GM19239 (cell line): ENCODE measurements around the gene FRMD1.

Source experiments
- DNase-seq: peaks from one replicate; pipeline ENCODE4 v3.0.0; 2011; ENCODE audit warnings: low spot score; ENCODE audit not compliant: insufficient read length
- FAIRE-seq: peaks from 2 replicates; lab custom pipeline; 2011; peaks lifted over from hg19 to GRCh38; lab: Jason Lieb, UNC

FRMD1 gene

DNA sequence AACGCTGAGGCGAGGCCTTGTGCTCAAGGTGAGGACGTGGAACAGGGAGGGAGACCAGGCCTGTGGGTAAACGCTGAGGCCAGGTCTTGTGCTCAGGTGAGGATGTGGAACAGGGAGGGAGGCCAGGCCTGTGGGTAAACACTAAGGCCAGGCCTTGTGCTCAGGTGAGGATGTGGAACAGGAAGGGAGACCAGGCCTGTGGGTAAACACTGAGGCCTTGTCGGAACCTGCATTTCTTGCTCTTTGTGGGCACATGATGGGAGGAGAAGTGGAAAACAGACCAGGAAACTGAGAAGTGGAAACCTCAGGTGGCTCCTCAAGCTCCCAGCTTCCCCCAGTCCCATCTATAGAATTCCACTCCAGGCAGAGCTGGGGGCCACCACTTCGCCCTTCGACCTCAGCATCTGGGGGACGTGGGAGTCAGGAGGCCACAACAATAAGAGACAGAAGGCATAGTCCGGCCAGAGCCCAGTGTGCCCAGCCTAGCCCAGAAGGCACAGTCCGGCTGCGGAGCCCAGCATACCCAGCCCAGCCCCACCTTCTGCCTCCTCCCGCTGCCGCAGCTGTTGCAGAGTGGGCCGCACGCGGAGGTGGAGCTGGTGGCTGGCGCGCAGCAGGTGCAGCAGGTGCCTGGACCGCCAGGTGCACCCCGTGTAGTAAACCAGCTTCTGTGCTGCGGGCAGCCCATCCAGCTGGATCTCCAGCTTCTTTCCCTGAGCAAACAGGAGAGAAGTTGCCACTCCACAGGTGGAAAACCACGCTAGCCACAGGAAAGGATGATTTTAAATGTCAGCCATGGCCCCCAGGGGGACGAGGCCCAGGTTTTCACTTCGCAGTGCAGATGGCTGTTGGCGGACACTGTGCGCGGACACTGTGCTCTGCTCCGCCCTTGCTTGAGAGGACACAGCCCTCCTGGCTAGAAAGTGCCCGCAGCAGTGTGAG, 17.5 kb downstream of the FRMD1 start:
- no peak for FAIRE-seq

GRCh38 chr6:168060521-168060931, 18.5 kb downstream of the FRMD1 start:
- DNase-seq (no peak), FAIRE-seq (no peak)

More for the DNA sequence above, 17.5 kb downstream of the FRMD1 start:
- DNase-seq = no peak

DNA sequence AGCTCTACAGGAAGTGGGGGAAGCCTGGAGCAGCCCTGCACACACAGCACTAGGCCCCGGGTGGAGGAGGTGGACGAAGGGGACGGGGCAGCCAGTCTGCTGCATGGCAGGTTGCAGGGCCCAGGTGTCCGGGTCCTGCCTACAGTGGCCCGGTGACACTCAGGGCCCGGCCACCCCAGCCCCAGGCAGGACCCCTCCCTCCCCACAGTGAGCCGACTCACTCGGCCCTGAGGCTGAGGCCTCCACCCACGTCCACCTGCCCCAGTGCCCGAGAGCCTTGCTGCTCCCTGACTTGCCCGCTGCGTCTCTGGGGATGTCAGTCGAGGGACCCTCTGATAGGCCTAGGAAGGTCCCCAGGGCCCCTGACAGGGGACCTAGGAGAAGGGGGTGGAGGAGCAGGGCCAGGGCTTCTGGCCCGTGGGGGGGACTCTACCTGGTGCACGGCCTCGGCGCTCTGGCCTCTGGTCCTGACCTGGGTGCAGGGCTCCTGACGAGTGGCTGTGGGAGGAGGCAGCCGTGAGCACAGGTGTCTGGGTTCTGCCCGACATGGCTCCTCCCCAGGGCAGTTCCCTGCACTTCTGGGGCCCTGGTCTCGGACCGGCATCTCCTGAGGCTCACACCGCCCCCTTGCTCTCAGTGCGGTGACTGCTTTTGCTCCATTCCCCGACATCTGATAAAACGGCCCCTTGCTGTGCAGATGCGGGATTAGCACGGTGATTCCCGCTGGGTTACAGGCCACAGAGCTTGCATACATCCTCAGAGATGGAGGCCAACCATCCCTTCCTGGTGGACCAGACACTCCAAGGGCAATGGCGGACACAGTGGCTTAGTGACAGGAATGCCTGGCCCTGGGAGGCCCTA, 20.1 kb downstream of the FRMD1 start:
- DNase-seq (no peak), FAIRE-seq (no peak)

- no peak for FAIRE-seq
Observed at GRCh38 chr6:168057836-168058235, 21.2 kb downstream of the FRMD1 start.

GRCh38 chr6:168056892-168057527, 22.0 kb downstream of the FRMD1 start:
- no peak for DNase-seq
- no peak for FAIRE-seq

More at GRCh38 chr6:168057836-168058235, 21.2 kb downstream of the FRMD1 start:
- no peak for DNase-seq

GRCh38 chr6:168055696-168056489, 23.1 kb downstream of the FRMD1 start:
- no peak for FAIRE-seq

DNA sequence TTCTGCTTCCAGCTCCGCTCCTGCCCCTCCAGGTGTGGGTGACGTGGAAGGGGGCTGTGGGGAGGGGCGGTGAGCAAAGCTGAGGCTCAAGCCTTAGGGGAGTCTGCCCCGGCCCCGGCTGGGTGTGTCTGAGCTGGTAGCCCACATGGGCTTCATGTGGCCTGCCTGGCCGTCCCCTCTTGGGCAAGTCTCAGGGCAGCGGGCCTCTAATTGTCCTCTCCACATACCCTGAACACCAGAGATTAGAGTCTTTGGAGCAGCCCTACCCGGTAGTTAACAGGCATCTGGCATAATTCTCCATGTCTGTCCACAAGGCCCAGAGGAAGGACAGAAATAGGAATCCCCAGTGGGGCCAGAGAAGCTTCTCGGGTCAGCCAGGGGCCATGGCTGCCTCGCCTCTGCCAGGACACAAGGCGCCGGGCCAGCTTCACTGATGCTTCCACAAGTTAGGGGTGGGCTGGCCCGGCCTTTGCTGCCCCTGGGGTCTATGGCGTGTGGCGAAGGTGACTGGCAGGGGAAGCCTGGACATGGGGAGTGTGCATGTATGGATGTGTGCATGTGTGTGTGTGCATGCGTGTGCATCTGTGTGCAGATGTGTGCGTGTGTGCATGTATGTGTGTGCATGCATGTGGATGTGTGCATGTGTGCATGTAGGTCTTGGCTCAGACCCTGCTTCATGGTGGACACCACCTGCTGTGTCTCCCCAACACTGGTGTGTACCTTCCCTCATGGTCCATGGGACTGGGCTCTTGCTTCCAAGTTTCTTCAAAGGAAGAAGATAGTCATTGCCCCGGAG, 24.0 kb downstream of the FRMD1 start:
- FAIRE-seq = no peak
- no peak for DNase-seq

More at GRCh38 chr6:168055696-168056489, 23.1 kb downstream of the FRMD1 start:
- no peak for DNase-seq

GRCh38 chr6:168053957-168054471, 25.0 kb downstream of the FRMD1 start:
- DNase-seq (no peak), FAIRE-seq (no peak)

DNA sequence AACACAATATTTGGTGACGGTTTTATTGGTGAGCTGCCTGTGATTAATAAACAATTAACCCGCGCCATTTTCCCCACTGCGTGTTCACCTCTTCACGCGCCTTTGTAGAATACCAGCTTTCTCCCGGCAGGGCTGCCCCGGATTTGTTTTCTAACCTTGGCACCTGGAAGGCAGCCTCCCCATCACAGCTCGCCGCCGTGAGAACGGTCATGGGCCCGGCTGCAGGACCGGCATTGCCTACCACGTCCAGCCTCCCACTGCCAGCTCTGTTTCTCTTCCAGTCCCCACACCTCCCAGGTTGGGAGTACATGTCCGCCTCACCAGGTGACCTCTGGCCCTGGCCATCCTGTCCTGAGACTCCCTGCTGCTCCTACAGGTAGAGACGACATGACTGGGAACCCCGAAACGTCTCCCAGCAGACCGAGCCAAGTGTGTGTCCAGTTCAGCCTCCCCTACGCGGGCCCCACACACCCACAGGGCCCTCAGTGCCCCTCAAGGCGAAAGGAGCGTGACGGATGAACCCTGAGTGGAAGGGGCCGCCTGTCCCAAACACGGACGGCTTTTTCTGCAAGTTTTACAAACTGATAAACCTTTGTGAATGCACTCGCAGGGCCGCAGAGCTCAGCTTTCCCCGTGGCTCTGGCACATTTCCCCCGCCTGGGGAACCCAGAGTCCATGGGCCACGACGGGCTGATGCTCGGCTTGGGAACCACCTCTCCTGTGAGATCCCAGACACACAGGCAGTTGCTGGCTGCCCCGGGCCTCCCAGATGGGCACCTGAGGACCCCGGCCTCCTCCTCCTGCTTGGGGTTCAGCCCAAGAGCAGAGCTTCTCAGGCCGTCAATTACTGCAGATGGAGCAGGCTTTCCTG, 25.7 kb downstream of the FRMD1 start:
- FAIRE-seq = no peak
- no peak for DNase-seq

- no peak for FAIRE-seq
- no peak for DNase-seq
Observed at GRCh38 chr6:168052291-168052891, 26.6 kb downstream of the FRMD1 start.

- no peak for DNase-seq
- FAIRE-seq = no peak
Observed at GRCh38 chr6:168051648-168052047, 27.4 kb downstream of the FRMD1 start.

DNA sequence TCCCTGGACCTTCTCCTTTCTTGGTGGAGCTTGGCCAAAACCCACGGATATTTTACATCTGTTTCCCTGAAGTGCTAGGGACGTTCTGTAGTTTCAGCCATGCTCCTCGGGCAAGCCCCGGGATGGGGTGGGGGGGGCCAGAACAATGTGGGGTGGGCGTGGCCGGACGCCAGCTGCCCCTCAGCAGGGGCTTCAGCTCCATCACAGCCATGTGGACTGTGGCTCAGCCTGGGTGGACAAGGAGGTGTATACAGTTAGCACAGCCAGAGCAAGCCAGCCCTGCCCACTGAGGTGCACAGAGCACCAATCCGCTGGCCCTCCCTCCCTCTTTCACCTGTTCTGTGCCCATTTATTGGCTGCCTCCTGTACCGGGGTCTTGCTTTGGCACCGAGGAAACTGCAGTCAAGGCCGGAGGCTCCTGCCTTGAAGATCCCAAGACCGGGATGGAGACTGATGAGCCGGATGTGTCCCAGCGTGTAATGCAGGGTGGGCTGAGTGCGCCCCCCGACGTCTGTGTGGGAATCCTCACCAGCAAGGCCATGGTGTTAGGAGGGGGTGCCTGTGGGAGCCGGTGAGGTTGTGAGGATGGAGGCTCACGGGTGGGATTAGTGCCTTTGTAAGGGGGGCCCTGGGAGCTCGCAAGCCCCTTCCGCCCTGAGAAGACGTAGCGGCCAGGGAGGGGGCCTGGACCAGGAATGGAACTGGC, 28.0 kb downstream of the FRMD1 start:
- no peak for DNase-seq
- FAIRE-seq = no peak

GRCh38 chr6:168050225-168050880, 28.7 kb downstream of the FRMD1 start:
- no peak for DNase-seq
- FAIRE-seq = no peak

DNA sequence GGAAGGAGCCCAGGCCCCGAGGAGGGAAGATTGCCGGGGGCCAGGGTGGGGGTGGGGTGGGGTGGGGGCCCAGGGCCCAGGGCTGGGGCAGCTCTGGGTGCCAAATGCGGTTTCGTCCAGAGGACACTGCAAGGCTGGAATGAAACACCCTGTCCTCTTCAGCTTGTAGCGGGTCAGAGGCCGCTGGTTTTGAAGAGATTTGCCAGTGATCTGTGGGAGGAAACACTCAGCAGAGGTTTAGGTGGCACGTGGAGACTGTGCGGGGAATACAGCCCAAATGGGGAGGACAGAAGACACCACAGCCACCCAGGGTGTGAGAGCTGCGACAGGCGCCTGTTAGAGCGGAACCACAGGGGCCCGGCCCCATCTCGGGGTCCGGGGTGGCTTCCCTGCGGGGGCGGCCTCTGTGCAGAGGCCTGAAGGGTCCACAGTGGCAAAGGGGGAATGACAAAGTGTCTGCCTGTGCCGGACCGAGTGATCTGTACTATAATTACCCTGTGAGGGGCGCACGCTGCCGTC, 29.2 kb downstream of the FRMD1 start:
- no peak for DNase-seq
- no peak for FAIRE-seq

DNA sequence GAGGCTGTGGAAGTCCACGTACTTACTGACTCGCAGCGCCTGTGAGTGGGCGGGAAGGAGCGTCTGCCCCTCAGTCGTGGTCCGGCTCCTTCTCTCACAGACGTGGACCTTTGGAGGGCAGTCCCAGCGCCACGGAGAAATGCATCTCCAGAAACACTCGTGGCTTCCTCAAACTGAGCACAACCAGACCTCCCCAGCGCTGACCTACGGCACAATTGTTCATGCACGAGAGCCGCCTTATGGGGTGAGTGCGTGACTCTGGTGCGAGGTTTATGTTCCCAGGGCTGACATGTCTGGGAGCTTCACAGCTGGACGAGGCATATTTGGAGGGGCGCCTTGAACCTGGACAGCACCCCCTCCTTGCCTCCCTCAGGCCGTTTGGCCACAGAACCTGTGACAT, 29.7 kb downstream of the FRMD1 start:
- FAIRE-seq (no peak), DNase-seq (no peak)

GRCh38 chr6:168048724-168049025, 30.3 kb downstream of the FRMD1 start:
- no peak for FAIRE-seq
- no peak for DNase-seq
